T-helper 2 cell treated with Interferon-gamma antibody and Interleukin-4, amounts not matched to agents 5 μg/mL and 100 μg/mL, for 36 hours (primary cell): ENCODE data around the gene TLR1.

ENCODE experiments used
- DNase-seq: peaks from one replicate; pipeline ENCODE4 v3.0.0; 2021; ENCODE audit warnings: low spot score
- H3K27ac Mint-ChIP-seq: one replicate; pipeline ENCODE4 v1.8.0; 2021; ENCODE audit warnings: mild to moderate bottlenecking, mixed read lengths
- H3K27me3 Mint-ChIP-seq: one replicate; pipeline ENCODE4 v1.8.0; 2021; ENCODE audit warnings: low read depth, mixed read lengths
- H3K36me3 Mint-ChIP-seq: one replicate; pipeline ENCODE4 v1.8.0; 2021; ENCODE audit warnings: low read depth, mixed read lengths
- H3K4me1 Mint-ChIP-seq: one replicate; pipeline ENCODE4 v1.8.0; 2021; ENCODE audit warnings: low read depth, mixed read lengths
- H3K4me3 Mint-ChIP-seq: one replicate; pipeline ENCODE4 v1.8.0; 2022; ENCODE audit warnings: mild to moderate bottlenecking, moderate library complexity, mixed read lengths
- H3K9me3 Mint-ChIP-seq: one replicate; pipeline ENCODE4 v1.8.0; 2021; ENCODE audit warnings: mixed read lengths

TLR1 gene

GRCh38 chr4:38800366-38800765 lies 4.2 kb downstream of the TLR1 start:
- Mint-ChIP-seq H3K4me3 (no peak overlapping the region), H3K27me3 (no peaks in the 10 kb centered on the region), H3K27ac (no peak overlapping the region), H3K4me1 (peaks cover 8% of the 10 kb centered on the region), H3K36me3 (peaks cover 45% of the 10 kb centered on the region), H3K9me3 (peaks cover 46% of the 10 kb centered on the region)
- no peak for DNase-seq

- Mint-ChIP-seq H3K9me3 (peaks cover 23% of the 10 kb centered on the region), H3K27ac (no peak overlapping the region), H3K27me3 (no peaks in the 10 kb centered on the region), H3K36me3 (peaks cover 19% of the 10 kb centered on the region), H3K4me1 (peaks cover 11% of the 10 kb centered on the region), H3K4me3 (no peak overlapping the region)
- no peak for DNase-seq
Measured at GRCh38 chr4:38795087-38795486, 9.5 kb downstream of the TLR1 start.

GRCh38 chr4:38794051-38794450 lies 10.5 kb downstream of the TLR1 start:
- Mint-ChIP-seq H3K9me3 (peaks cover 21% of the 10 kb centered on the region), H3K27me3 (no peaks in the 10 kb centered on the region), H3K27ac (no peak overlapping the region), H3K36me3 (peaks cover 10% of the 10 kb centered on the region), H3K4me3 (no peak overlapping the region), H3K4me1 (peaks cover 11% of the 10 kb centered on the region)
- DNase-seq, result no peak

GRCh38 chr4:38791010-38791409 lies 13.6 kb downstream of the TLR1 start:
- no peak for DNase-seq
- no peak overlapping the region for H3K27ac Mint-ChIP-seq
- H3K27me3 Mint-ChIP-seq, result no peaks in the 10 kb centered on the region
- H3K4me1 Mint-ChIP-seq, result peaks cover 11% of the 10 kb centered on the region
- no peaks in the 10 kb centered on the region for H3K36me3 Mint-ChIP-seq
- peak overlapping the region; percentile 42 for H3K4me3 Mint-ChIP-seq
- H3K9me3 Mint-ChIP-seq, result peaks cover 11% of the 10 kb centered on the region

GRCh38 chr4:38788317-38788716 lies 16.3 kb downstream of the TLR1 start:
- H3K27me3 Mint-ChIP-seq, result peaks cover 4% of the 10 kb centered on the region
- H3K4me1 Mint-ChIP-seq, result peaks cover 11% of the 10 kb centered on the region
- no peak for DNase-seq
- H3K36me3 Mint-ChIP-seq, result no peaks in the 10 kb centered on the region
- H3K4me3 Mint-ChIP-seq, result no peak overlapping the region
- H3K9me3 Mint-ChIP-seq, result peaks cover 9% of the 10 kb centered on the region
- H3K27ac Mint-ChIP-seq, result no peak overlapping the region

GRCh38 chr4:38787693-38788092 lies 16.9 kb downstream of the TLR1 start:
- Mint-ChIP-seq H3K4me1 (peaks cover 12% of the 10 kb centered on the region), H3K36me3 (no peaks in the 10 kb centered on the region), H3K27ac (no peak overlapping the region), H3K9me3 (peaks cover 9% of the 10 kb centered on the region), H3K27me3 (peaks cover 6% of the 10 kb centered on the region), H3K4me3 (no peak overlapping the region)
- no peak for DNase-seq

- Mint-ChIP-seq H3K27ac (no peak overlapping the region), H3K9me3 (peaks cover 8% of the 10 kb centered on the region), H3K27me3 (peaks cover 9% of the 10 kb centered on the region), H3K36me3 (no peaks in the 10 kb centered on the region), H3K4me1 (peaks cover 9% of the 10 kb centered on the region), H3K4me3 (no peak overlapping the region)
- DNase-seq, result no peak
Measured at GRCh38 chr4:38785901-38786402, 18.6 kb downstream of the TLR1 start.

- Mint-ChIP-seq H3K9me3 (peaks cover 6% of the 10 kb centered on the region), H3K27me3 (peaks cover 9% of the 10 kb centered on the region), H3K36me3 (no peaks in the 10 kb centered on the region), H3K27ac (no peak overlapping the region), H3K4me1 (peaks cover 4% of the 10 kb centered on the region), H3K4me3 (no peak overlapping the region)
- DNase-seq, result no peak
Measured at GRCh38 chr4:38785041-38785790, 19.4 kb downstream of the TLR1 start.

GRCh38 chr4:38784141-38784540 lies 20.4 kb downstream of the TLR1 start:
- Mint-ChIP-seq H3K27ac (no peak overlapping the region), H3K36me3 (no peaks in the 10 kb centered on the region), H3K4me1 (peaks cover 4% of the 10 kb centered on the region), H3K9me3 (no peaks in the 10 kb centered on the region), H3K27me3 (peaks cover 11% of the 10 kb centered on the region), H3K4me3 (no peak overlapping the region)
- DNase-seq, result no peak

- no peaks in the 10 kb centered on the region for H3K36me3 Mint-ChIP-seq
- H3K4me1 Mint-ChIP-seq, result peaks cover 4% of the 10 kb centered on the region
- H3K4me3 Mint-ChIP-seq, result no peak overlapping the region
- no peaks in the 10 kb centered on the region for H3K9me3 Mint-ChIP-seq
- no peak overlapping the region for H3K27ac Mint-ChIP-seq
- DNase-seq, result no peak
- peaks cover 11% of the 10 kb centered on the region for H3K27me3 Mint-ChIP-seq
Measured at GRCh38 chr4:38783109-38783460, 21.5 kb downstream of the TLR1 start.

- no peak within 1 kb of the TSS for H3K4me3 Mint-ChIP-seq
Measured at GRCh38 chr4:38782452-38783108, 22.0 kb downstream of the TLR1 start, which contains the start of gene TLR10. Gene TLR10, minus strand, starts transcription at chr4:38782990. Its CDS starts 7,400 bp downstream, at chr4:38775590.

GRCh38 chr4:38781854-38782261 lies 22.7 kb downstream of the TLR1 start:
- Mint-ChIP-seq H3K27ac (no peak overlapping the region), H3K9me3 (no peaks in the 10 kb centered on the region), H3K36me3 (no peaks in the 10 kb centered on the region), H3K4me1 (peaks cover 4% of the 10 kb centered on the region), H3K4me3 (no peak overlapping the region), H3K27me3 (peaks cover 11% of the 10 kb centered on the region)
- no peak for DNase-seq

More at GRCh38 chr4:38782452-38783108, 22.0 kb downstream of the TLR1 start, which contains the start of gene TLR10:
- Mint-ChIP-seq H3K27me3 (peaks cover 11% of the 10 kb centered on the region), H3K4me1 (peaks cover 4% of the 10 kb centered on the region), H3K36me3 (no peaks in the 10 kb centered on the region), H3K9me3 (no peaks in the 10 kb centered on the region), H3K27ac (no peak within 1 kb of the TSS)
- no peak for DNase-seq

GRCh38 chr4:38780833-38781484 lies 23.6 kb downstream of the TLR1 start:
- Mint-ChIP-seq H3K4me3 (no peak overlapping the region), H3K27me3 (peaks cover 11% of the 10 kb centered on the region), H3K27ac (no peak overlapping the region), H3K9me3 (no peaks in the 10 kb centered on the region), H3K36me3 (no peaks in the 10 kb centered on the region), H3K4me1 (peaks cover 4% of the 10 kb centered on the region)
- DNase-seq, result no peak

- Mint-ChIP-seq H3K4me1 (peaks cover 4% of the 10 kb centered on the region), H3K9me3 (no peaks in the 10 kb centered on the region), H3K4me3 (no peak overlapping the region)
Measured at GRCh38 chr4:38779790-38780189, 24.8 kb downstream of the TLR1 start.

More at GRCh38 chr4:38779790-38780189, 24.8 kb downstream of the TLR1 start:
- DNase-seq, result no peak
- H3K27me3 Mint-ChIP-seq, result peaks cover 14% of the 10 kb centered on the region
- no peaks in the 10 kb centered on the region for H3K36me3 Mint-ChIP-seq
- no peak overlapping the region for H3K27ac Mint-ChIP-seq
